ENCODE results near the gene WDR90. TPM values are rescaled to one million over a fixed set of nuclear protein-coding genes. Genes with fewer than 3 reads are reported as not detected.

Gene WDR90
- total and polyA plus RNA-seq, 2 of the 13 experiments (the other 11 are each of a cell fraction or from before 2014, with no cell fraction given), result 14.9 to 28.9 TPM

DNA sequence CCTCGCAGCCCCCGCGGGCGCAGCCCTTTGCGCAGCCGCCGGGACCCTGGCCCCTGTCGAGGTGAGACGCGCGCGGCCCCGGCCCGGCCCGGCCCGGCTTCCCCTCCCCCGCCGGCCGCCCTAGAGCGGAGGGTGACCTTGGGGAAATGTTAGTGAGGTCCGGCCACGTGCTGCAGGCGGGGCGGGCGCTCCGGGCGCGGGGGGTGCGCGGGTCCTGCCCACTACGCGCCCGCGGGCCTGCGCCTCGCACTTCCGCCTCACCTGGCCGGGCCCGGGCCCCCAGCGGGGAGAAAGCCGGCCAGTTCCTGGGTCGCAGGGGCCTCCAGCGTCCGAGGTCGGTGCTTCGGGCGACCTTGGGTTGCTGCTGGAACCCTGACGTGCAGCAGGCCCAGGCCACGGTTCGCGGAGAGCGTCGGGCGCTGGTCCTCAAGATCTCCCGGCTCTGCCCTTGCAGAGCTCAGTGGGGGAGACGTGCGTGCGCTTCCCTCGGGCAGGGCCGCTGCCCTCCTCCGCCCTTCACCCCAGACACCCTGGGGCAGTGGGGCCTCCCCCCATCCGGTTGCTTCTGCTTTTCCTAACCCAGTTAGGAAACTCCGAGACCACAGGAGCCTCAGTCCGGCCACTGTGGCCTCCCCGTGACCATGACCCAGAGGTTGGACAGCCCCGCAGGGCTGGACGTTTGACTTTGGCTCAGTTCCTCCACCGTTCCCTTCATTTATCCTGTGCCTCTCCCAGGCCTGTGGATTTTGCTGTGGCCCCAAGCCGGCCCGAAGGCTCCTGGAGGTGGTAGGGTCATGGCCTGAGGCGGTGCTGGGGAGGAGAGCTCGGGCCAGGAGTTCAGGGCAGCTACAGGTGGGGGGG lies 6.7 kb upstream of the WDR90 start (continued):
- TF ChIP-seq, protein P1, sequence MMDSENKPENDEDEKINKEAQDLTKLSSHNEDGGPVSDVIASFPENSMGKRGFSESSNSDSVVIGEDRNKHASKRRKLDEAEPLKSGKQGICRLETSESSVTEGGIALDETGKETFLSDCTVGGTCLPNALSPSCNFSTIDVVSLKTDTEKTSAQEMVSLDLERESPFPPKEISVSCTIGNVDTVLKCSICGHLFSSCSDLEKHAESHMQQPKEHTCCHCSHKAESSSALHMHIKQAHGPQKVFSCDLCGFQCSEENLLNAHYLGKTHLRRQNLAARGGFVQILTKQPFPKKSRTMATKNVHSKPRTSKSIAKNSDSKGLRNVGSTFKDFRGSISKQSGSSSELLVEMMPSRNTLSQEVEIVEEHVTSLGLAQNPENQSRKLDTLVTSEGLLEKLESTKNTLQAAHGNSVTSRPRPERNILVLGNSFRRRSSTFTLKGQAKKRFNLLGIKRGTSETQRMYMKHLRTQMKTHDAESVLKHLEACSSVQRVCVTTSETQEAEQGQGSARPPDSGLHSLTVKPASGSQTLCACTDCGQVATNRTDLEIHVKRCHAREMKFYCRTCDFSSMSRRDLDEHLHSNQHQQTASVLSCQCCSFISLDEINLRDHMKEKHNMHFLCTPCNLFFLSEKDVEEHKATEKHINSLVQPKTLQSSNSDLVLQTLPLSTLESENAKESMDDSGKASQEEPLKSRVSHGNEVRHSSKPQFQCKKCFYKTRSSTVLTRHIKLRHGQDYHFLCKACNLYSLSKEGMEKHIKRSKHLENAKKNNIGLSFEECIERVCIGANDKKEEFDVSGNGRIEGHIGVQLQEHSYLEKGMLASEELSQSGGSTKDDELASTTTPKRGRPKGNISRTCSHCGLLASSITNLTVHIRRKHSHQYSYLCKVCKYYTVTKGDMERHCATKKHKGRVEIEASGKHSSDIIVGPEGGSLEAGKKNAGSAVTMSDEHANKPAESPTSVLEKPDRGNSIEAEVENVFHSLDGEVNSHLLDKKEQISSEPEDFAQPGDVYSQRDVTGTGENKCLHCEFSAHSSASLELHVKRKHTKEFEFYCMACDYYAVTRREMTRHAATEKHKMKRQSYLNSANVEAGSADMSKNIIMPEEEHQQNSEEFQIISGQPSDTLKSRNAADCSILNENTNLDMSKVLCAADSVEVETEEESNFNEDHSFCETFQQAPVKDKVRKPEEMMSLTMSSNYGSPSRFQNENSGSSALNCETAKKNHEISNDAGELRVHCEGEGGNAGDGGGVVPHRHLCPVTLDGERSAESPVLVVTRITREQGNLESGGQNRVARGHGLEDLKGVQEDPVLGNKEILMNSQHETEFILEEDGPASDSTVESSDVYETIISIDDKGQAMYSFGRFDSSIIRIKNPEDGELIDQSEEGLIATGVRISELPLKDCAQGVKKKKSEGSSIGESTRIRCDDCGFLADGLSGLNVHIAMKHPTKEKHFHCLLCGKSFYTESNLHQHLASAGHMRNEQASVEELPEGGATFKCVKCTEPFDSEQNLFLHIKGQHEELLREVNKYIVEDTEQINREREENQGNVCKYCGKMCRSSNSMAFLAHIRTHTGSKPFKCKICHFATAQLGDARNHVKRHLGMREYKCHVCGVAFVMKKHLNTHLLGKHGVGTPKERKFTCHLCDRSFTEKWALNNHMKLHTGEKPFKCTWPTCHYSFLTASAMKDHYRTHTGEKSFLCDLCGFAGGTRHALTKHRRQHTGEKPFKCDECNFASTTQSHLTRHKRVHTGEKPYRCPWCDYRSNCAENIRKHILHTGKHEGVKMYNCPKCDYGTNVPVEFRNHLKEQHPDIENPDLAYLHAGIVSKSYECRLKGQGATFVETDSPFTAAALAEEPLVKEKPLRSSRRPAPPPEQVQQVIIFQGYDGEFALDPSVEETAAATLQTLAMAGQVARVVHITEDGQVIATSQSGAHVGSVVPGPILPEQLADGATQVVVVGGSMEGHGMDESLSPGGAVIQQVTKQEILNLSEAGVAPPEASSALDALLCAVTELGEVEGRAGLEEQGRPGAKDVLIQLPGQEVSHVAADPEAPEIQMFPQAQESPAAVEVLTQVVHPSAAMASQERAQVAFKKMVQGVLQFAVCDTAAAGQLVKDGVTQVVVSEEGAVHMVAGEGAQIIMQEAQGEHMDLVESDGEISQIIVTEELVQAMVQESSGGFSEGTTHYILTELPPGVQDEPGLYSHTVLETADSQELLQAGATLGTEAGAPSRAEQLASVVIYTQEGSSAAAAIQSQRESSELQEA (CRISPR knock-in tag; IDR thresholded peaks at IDR 0.05; ENCODE audit: not compliant biosample characterization), result peak; percentile 62
- TF ChIP-seq ZNF558 (CRISPR knock-in tag; IDR thresholded peaks at IDR 0.05; ENCODE audit: borderline replicate concordance) (peak; percentile 77; the same call in 1 of the 2 replicates), ZNF224 (CRISPR knock-in tag; IDR thresholded peaks at IDR 0.05) (no peak; the same call in 1 of the 2 replicates), TEAD3 (CRISPR knock-in tag; optimal IDR thresholded peaks at IDR 0.05; ENCODE audit: borderline replicate concordance) (no peak), MED8 (CRISPR knock-in tag; IDR thresholded peaks at IDR 0.05; ENCODE audit: insufficient replicate concordance) (peak; percentile 76), PCBP1 (IDR thresholded peaks at IDR 0.05; ENCODE audit: borderline replicate concordance, low read depth, low read length) (0 out of 2 replicates have a peak, but pooled peaks have one; percentile 66), KLF16 (CRISPR knock-in tag; IDR thresholded peaks at IDR 0.05) (peak in 1 of 2 experiments; percentile 13; a peak in 1 of 4 replicates), ZNF326 (CRISPR knock-in tag; IDR thresholded peaks at IDR 0.05; ENCODE audit: borderline replicate concordance) (no peak), ZMYM3 (CRISPR knock-in tag; IDR thresholded peaks at IDR 0.05) (no peak), MAF1 (CRISPR knock-in tag; IDR thresholded peaks at IDR 0.05; ENCODE audit: borderline replicate concordance) (no peak), ZNF383 (CRISPR knock-in tag; IDR thresholded peaks at IDR 0.05; ENCODE audit: borderline replicate concordance) (no peak), HNRNPUL1 (IDR thresholded peaks at IDR 0.05; ENCODE audit: low read depth, low read length) (no peak), ZNF660 (CRISPR knock-in tag; IDR thresholded peaks at IDR 0.05; ENCODE audit: borderline replicate concordance, low read depth) (no peak), SRF (IDR thresholded peaks at IDR 0.05; ENCODE audit: low read depth, low read length) (no peak), ZFP1 (CRISPR knock-in tag; IDR thresholded peaks at IDR 0.05) (no peak), MAFK (conservative IDR thresholded peaks at IDR 0.05 in 1 of 2, IDR thresholded peaks at IDR 0.05 in 1 of 2; ENCODE audit: low read length in 2 of 2) (no peak), ZNF543 (CRISPR knock-in tag; IDR thresholded peaks at IDR 0.05) (no peak; the same call in 1 of the 2 replicates), ZNF567 (CRISPR knock-in tag; IDR thresholded peaks at IDR 0.05; ENCODE audit: borderline replicate concordance) (no peak)
- TF ChIP-seq, protein P2, sequence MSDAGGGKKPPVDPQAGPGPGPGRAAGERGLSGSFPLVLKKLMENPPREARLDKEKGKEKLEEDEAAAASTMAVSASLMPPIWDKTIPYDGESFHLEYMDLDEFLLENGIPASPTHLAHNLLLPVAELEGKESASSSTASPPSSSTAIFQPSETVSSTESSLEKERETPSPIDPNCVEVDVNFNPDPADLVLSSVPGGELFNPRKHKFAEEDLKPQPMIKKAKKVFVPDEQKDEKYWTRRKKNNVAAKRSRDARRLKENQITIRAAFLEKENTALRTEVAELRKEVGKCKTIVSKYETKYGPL (CRISPR knock-in tag; IDR thresholded peaks at IDR 0.05), result no peak
- TF ChIP-seq, protein P3, sequence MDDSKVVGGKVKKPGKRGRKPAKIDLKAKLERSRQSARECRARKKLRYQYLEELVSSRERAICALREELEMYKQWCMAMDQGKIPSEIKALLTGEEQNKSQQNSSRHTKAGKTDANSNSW (CRISPR knock-in tag; IDR thresholded peaks at IDR 0.05; ENCODE audit: borderline replicate concordance), result no peak
